Smooth muscle cell of the coronary artery (primary cell): Measurements from ENCODE around the gene MEA1. TPM values are rescaled to one million over a fixed set of nuclear protein-coding genes. Genes with fewer than 3 reads are reported as not detected.

Experiments used
- total RNA-seq: library from RNA; depleted of rRNA; stranded (reverse); fragments of >200 nt; gene quantifications from 2 replicates; pipeline ENCODE4 v1.2.3, GENCODE V29; 2014; ENCODE audit warnings: low replicate concordance

The MEA1 gene
- total RNA-seq = 56.5 and 67.0 TPM in 2 replicates

GRCh38 chr6:43013843-43014433, at the start of gene MEA1, which contains the start of gene KLHDC3:
Gene MEA1 (minus strand): TSS chr6:43013946. CDS start chr6:43013813, 133 bp downstream.
Gene KLHDC3 (plus strand): TSS chr6:43014249. CDS start chr6:43017193, 2,944 bp downstream.

GRCh38 chr6:43059168-43060033, 45.7 kb upstream of the MEA1 start, which contains the start of the genes KLC4 and MRPL2:
Gene KLC4 (plus strand): TSS chr6:43059631. CDS start chr6:43061336, 1,705 bp downstream.
Gene MRPL2 (minus strand): TSS chr6:43059434. CDS start chr6:43059381, 53 bp downstream.

DNA sequence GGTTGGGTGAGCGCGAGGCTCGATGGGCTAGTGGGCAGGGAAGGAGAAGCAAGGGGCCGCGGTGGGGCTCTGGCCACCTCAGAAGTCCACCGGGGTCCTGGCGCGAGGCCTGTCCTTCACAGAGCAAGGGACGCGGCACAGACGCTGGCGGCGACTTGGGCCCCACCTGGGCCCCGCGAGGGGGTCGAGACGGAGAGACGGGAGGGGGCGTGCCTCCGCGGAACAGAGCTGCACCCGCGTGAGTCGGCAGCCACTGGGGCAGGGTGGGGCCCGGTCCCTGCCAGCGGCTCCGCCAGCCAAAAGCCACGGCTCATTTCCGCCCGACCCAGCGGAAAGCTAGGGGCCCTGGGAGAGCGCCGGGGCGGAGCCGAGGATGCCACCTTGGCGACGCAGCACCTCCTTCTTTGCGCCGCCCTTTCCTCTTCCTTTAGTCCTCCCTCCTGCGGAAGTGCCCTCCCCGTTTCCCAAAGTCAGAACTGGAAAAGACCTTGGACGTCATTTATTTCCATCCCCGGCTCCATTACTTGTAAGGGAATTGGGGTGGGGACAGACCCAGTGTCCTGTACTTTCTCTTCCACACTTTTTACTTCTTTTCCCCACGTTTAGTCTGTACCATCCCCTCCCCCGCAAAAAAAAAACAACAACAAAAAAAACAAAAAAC, 39.9 kb upstream of the MEA1 start, which contains the start of gene CUL7:
CUL7 (minus strand) TSS at position 307 of the 661 bp plus-strand sequence. CDS start 1,063 bp downstream, outside the sequence.

GRCh38 chr6:43021270-43022047, 7.7 kb upstream of the MEA1 start, which contains the start of gene RRP36:
Gene RRP36 (plus strand): TSS chr6:43021623. CDS start chr6:43021655, 32 bp downstream.

GRCh38 chr6:42984001-42984923, 29.5 kb downstream of the MEA1 start, which contains the start of gene PPP2R5D:
Gene PPP2R5D (plus strand): TSS chr6:42984570. CDS start chr6:42984678, 108 bp downstream.

GRCh38 chr6:42978839-42979522, 34.8 kb downstream of the MEA1 start, which contains the start of gene PEX6:
Gene PEX6 (minus strand): TSS chr6:42979181. CDS start chr6:42979150, 31 bp downstream.

Other genes starting within 250 kb of the MEA1 start
- gene BICRAL, start 231.9 kb downstream of the MEA1 start, total RNA-seq = 3.4 and 4.6 TPM in 2 replicates
- gene RPL7L1, start 134.3 kb downstream of the MEA1 start, total RNA-seq = 43.6 and 81.3 TPM in 2 replicates
- gene PTCRA, start 97.9 kb downstream of the MEA1 start, total RNA-seq = 0.53 TPM in 1 of 2 replicates, not detected in the other
- gene CNPY3, start 84.5 kb downstream of the MEA1 start, total RNA-seq = 26.1 and 29.8 TPM in 2 replicates
- 0.15 TPM in 1 of 2 replicates, not detected in the other for gene GNMT, start 53.2 kb downstream of the MEA1 start, total RNA-seq
- gene PEX6, start 34.8 kb downstream of the MEA1 start, total RNA-seq = 27.5 and 28.6 TPM in 2 replicates
- gene PPP2R5D, start 29.4 kb downstream of the MEA1 start, total RNA-seq = 29.6 and 36.7 TPM in 2 replicates
- 77.9 and 99.2 TPM in 2 replicates for gene KLHDC3, start 303 bp upstream of the MEA1 start, total RNA-seq
- gene RRP36, start 7.7 kb upstream of the MEA1 start, total RNA-seq = 28.5 and 67.1 TPM in 2 replicates
- 28.3 and 44.7 TPM in 2 replicates for gene CUL7, start 39.9 kb upstream of the MEA1 start, total RNA-seq
- 17.6 and 19.8 TPM in 2 replicates for gene MRPL2, start 45.5 kb upstream of the MEA1 start, total RNA-seq
- gene KLC4, start 45.7 kb upstream of the MEA1 start, total RNA-seq = 15.2 and 23.5 TPM in 2 replicates
- 78.5 and 225 TPM in 2 replicates for gene PTK7, start 62.4 kb upstream of the MEA1 start, total RNA-seq
- gene SRF, start 157.3 kb upstream of the MEA1 start, total RNA-seq = 11.6 and 20.1 TPM in 2 replicates
- 17.5 and 26.4 TPM in 2 replicates for gene CUL9, start 168.2 kb upstream of the MEA1 start, total RNA-seq
- gene DNPH1, start 215.5 kb upstream of the MEA1 start, total RNA-seq = 54.5 and 66.4 TPM in 2 replicates
- under 0.01 TPM in 1 of 2 replicates, not detected in the other for gene TTBK1, start 229.5 kb upstream of the MEA1 start, total RNA-seq